ENCODE results near the gene CXCR4.
A peak's percentile ranks its signal among the peaks of the same experiment; 100 is the strongest.
"Not testable (repeated sequence)": the region's sequence is repeated elsewhere in the genome, so short reads cannot be mapped to it uniquely, and the experiment has no call there.

CXCR4 gene

DNA sequence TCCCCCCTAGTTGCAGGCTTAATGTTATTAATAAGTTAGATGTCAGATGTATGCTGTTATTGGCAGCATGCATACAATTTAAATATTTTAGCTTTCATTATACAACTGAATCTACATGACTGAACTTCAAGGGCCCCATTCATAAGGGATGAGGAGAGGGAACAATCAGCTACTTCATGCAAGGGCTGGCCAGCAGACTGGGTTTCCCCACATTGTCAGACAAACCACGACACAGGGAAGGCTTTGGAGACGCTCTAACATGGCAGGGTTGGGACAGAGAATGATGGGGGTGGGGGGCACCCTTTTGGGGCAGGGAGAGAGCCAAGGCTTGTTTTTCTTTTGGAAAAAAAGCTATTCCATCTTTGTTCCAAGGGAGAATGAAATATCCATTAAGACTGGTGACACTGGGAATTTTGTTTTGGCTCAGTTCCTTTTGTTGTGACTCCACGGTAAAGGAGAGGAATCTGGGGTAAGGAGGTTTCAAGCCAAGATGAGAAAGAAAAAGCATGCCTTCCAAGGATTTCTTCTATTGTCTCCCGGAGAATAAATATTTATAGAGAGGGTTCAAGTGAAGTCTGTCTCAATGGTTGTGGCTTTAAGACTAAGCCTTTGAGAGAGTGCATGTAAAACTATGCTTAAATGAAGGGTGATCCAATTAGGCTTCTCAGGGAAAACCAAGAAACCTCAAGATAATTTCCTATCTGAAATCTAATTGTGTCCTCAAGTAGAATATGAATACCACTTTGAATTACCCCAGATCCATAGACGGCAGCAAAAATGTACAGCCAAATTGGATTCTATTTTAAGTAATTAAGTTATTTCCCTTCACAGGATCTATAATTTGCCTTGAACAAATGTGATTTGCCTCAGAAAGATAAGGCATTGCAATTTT, 5.4 kb downstream of the CXCR4 start:
- peaks cover 63% of the 10 kb centered on the region for H3K36me3 Mint-ChIP-seq
- H3K9me3 Mint-ChIP-seq, result no peaks in the 10 kb centered on the region
- peak overlapping the region; percentile 18 for H3K27ac Mint-ChIP-seq
- peaks cover 33% of the 10 kb centered on the region for H3K4me1 Mint-ChIP-seq
- no peak for ATAC-seq
- H3K4me3 Mint-ChIP-seq, result no peak overlapping the region
- no peak for DNase-seq (ENCODE audit: low spot score in 2 of 2)

DNA sequence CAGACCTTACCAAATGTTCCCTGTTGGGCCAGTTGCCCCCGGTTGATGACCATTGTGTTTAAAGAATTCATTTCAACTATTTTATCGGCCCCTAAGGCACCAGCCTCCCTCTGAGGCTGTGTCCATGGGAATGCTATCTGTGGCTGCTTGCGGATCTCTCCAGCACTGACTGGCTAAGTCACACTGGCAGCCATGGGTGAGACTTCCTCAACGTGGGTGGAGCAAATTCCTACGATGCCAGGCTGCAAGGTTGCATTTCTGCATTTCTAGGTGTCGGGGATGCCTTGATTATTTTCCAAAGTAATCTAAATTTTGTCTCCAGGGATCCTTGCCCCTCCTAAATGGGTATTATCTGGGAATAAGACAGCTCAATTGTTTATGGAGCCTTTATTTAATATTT, 6.2 kb downstream of the CXCR4 start:
- Mint-ChIP-seq H3K36me3 (peaks cover 54% of the 10 kb centered on the region), H3K27ac (no peak overlapping the region), H3K9me3 (no peaks in the 10 kb centered on the region), H3K4me1 (peaks cover 33% of the 10 kb centered on the region), H3K4me3 (no peak overlapping the region)
- DNase-seq (ENCODE audit: low spot score in 2 of 2), result no peak
- no peak for ATAC-seq

DNA sequence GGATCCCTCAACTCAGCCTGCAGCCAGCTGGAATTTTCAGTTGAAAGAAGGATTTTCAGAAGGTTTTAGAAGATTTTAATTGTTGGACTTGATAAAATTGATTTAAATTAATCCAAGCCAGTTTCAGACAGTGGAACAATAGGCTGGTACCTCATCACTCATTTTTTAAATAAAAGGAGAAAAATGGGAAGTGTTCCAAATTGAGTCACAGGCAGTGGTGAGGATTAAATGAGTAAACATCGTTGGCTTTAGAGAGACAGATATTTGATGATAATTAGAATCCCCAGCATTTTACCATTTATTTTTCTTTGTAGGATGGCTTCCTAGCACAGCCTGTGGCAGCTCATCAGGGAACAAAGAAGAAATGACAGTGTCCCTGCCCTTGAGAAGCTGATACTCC, 7.4 kb downstream of the CXCR4 start:
- Mint-ChIP-seq H3K4me3 (no peak overlapping the region), H3K27ac (no peak overlapping the region), H3K4me1 (peaks cover 32% of the 10 kb centered on the region), H3K36me3 (peaks cover 42% of the 10 kb centered on the region), H3K9me3 (no peaks in the 10 kb centered on the region)
- ATAC-seq (no peak), DNase-seq (ENCODE audit: low spot score in 2 of 2) (no peak)

DNA sequence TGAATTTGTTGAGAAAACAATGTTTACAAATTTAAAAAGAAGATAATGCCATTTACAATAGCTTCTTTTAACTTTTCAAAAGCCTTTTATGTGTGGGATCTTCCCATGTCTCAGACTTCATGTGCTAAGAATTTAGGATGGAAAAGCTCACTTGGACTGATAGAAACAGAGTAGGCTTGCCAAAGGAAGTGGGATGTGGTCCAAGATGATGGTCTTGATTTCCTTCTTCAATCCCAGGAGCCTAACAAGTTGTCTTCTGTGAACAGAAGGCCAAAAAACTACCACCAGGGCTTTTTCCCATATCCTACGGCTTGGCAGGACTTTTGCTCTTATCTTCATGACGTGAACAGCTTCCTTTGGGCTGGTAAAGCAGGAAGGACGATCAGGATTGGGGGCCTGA, 9.5 kb downstream of the CXCR4 start:
- ATAC-seq (no peak), DNase-seq (ENCODE audit: low spot score in 2 of 2) (no peak)
- peaks cover 22% of the 10 kb centered on the region for H3K36me3 Mint-ChIP-seq
- no peak overlapping the region for H3K27ac Mint-ChIP-seq
- peaks cover 12% of the 10 kb centered on the region for H3K4me1 Mint-ChIP-seq
- no peak overlapping the region for H3K4me3 Mint-ChIP-seq
- H3K9me3 Mint-ChIP-seq, result no peaks in the 10 kb centered on the region

DNA sequence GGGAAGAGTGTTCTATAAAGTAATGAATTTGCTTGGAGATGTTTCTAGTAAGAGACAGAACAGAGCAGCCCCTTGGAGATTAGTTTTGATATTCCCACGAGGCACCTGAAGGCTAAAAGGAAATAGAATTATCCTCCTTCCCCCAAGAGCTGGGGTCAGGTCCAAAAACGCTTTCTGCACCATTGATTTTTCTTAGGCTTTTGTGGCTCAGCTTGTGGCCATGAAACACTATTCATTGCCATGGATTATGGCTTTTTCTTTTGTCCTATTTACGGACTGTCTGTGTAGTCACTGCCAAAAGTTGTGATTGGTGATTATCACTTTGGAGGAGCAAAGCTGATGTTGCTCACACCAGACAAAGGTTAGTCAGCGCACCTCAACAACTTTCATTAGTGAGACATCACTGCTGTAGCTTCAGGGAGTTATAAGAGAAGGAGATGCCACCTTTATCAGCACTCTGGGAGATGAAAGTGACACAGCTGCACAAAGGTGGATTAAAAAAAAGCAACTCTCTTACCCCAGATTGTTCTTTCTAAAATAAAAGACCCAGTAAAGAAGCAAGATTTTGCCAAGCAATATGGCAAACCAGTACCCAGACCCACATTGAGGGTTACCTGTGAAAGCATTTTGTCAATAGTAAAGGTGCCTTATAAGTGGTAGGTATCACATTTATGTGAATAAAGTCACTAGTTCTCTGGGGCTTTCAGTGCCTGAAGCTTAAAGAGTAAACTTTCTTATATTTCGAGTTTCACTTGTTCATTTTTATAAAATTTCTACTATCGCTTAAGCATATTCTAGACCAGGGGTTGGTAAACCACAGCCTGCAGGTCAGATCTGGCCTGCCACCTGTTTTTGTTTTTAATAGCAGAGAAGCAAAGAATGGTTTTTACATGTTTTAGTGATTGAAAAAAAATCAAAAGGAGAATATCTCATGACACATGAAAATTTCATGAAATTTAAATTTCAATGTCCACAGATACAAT, 10.6 kb downstream of the CXCR4 start:
- Mint-ChIP-seq H3K36me3 (peaks cover 11% of the 10 kb centered on the region), H3K4me1 (peaks cover 3% of the 10 kb centered on the region), H3K27ac (no peak overlapping the region), H3K9me3 (no peaks in the 10 kb centered on the region), H3K4me3 (no peak overlapping the region)
- ATAC-seq, result peak; percentile 60
- no peak for DNase-seq (ENCODE audit: low spot score in 2 of 2)

DNA sequence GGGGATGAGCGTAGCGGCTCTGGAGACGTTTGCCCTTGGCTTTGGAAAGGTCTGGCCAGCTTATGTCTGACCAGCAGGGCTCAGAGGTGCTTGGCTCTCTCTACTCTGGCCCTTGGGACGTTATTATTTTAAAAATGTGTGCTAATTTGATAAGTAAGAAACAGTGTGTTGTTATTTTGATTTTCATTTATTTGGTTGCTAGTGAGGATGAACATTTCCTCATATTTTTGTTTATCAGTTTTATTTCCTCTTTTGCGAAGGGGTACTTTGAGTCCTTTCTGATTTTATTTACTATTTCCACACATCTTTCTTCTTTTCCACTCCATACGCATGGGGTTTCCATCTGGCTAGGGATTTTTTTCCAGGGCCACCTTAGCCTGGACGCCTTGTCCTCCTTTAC, 11.4 kb downstream of the CXCR4 start:
- H3K4me3 Mint-ChIP-seq, result no peak overlapping the region

DNA sequence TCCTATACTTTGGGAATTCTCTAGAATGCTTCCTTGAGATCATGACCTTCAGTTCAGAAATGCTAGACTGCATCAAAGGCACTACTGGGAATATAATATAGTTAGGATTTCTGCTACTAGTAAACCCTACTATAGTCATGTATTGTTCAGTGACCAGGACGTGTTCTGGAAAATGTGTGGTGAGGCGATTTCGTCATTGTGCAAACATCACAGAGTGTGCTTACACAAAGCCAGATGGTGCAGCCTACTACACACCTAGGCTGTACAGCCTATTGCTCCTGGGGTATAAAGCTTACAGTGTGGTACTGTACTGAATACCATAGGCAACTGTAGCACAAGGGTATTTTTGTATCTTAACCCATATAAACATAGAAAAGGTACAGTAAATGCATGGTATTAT, 13.0 kb downstream of the CXCR4 start:
- H3K9me3 Mint-ChIP-seq, result peaks cover 4% of the 10 kb centered on the region
- no peak overlapping the region for H3K27ac Mint-ChIP-seq
- H3K4me3 Mint-ChIP-seq, result no peak overlapping the region

More for the DNA sequence above, 11.4 kb downstream of the CXCR4 start:
- H3K4me1 Mint-ChIP-seq, result no peaks in the 10 kb centered on the region
- ATAC-seq (no peak), DNase-seq (ENCODE audit: low spot score in 2 of 2) (no peak)
- H3K27ac Mint-ChIP-seq, result no peak overlapping the region
- no peaks in the 10 kb centered on the region for H3K9me3 Mint-ChIP-seq
- peaks cover 2% of the 10 kb centered on the region for H3K36me3 Mint-ChIP-seq

DNA sequence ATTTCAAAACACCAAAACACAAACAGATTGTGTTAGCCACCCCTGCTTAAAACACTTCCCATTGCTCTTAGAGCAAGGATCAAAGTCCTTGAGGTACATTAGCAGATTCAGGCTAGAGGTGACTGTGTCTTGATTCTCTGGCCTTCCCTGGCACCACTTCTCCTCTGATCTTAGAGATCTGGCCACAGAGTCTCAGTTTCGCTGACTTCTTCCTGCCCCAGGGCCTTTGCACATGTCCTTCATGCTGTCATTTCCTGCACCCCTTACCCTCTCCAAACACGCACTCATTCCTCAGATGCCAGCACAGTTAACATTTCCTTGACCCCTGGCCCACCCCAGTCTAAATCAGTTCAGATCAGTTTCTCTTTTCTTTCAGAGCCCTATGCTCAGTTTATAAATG, 16.9 kb downstream of the CXCR4 start:
- H3K4me1 Mint-ChIP-seq, result peaks cover 25% of the 10 kb centered on the region
- peaks cover 4% of the 10 kb centered on the region for H3K9me3 Mint-ChIP-seq
- DNase-seq (ENCODE audit: low spot score in 2 of 2), result no peak
- H3K4me3 Mint-ChIP-seq, result no peak overlapping the region
- peak; percentile 26 for ATAC-seq
- no peaks in the 10 kb centered on the region for H3K36me3 Mint-ChIP-seq
- peak overlapping the region; percentile 5 for H3K27ac Mint-ChIP-seq

More for the DNA sequence above, 13.0 kb downstream of the CXCR4 start:
- H3K36me3 Mint-ChIP-seq, result no peaks in the 10 kb centered on the region
- ATAC-seq (no peak), DNase-seq (ENCODE audit: low spot score in 2 of 2) (no peak)
- peaks cover 12% of the 10 kb centered on the region for H3K4me1 Mint-ChIP-seq

DNA sequence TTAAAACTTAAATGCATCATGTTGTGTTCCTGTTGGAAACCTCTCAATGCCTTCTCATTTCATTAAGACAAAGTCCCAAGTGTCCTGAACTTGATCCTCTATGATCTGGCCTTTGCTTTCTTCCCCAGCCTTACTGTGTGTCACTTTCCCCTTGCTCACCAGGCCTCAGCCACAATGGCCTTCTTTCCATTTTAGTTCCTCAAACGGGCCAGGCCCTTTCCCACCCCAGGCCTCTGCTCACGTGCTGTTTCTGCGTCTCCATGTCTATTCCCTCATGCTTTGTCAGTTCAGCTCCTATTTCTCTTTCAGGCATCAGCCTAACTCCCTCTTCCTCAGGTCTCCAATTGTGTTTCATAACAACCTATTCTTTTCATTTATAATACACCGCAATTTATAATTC, 19.5 kb downstream of the CXCR4 start:
- Mint-ChIP-seq H3K4me3 (no peak overlapping the region), H3K4me1 (peaks cover 25% of the 10 kb centered on the region), H3K9me3 (peaks cover 4% of the 10 kb centered on the region), H3K27ac (peak overlapping the region; percentile 53), H3K36me3 (no peaks in the 10 kb centered on the region)
- DNase-seq (ENCODE audit: low spot score in 2 of 2), result no peak
- ATAC-seq, result no peak

DNA sequence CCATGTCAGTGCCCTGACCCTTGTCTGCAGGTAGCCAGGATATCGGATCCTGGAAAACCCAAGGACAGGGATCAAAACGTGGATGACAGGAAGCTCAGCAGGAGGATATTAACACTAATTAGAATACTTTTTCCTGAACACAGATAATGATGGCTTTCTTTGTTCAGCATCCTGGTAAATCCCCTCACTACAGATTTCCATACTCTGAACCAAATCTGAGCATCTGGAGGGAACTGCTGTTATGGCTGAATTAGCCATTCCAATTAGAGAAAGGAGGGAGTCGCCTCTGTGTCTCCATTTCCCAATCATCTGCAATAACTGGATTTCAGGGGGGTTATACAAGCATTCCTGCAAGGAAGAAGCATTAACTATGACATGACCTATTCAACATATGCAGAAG, 24.4 kb downstream of the CXCR4 start:
- Mint-ChIP-seq H3K27ac (no peak overlapping the region), H3K4me3 (no peak overlapping the region), H3K9me3 (no peaks in the 10 kb centered on the region), H3K4me1 (peaks cover 11% of the 10 kb centered on the region), H3K36me3 (no peaks in the 10 kb centered on the region)
- no peak for ATAC-seq
- no peak for DNase-seq (ENCODE audit: low spot score in 2 of 2)

DNA sequence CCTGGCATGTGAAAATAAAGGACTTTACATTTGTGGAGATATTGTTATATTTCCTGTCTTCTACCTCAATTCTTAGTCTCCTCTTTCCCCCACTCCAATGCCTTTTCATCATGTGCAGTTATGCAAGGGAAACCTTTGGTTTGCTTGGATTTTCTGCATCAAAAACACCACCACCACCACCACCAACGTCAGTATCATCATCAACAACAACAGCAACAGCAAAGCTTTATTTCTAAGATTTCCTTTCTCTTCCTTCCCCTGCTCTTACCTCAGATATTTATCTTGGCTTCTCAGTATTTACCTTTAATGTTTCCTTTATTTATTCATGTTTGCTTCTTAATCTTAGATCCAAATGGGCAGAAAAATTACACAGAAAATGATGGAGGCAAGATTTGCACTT, 26.1 kb downstream of the CXCR4 start:
- DNase-seq (ENCODE audit: low spot score in 2 of 2) (no peak), ATAC-seq (no peak)
- H3K4me1 Mint-ChIP-seq, result no peaks in the 10 kb centered on the region
- H3K36me3 Mint-ChIP-seq, result no peaks in the 10 kb centered on the region
- no peaks in the 10 kb centered on the region for H3K9me3 Mint-ChIP-seq
- H3K4me3 Mint-ChIP-seq, result no peak overlapping the region
- peak overlapping the region; percentile 36 for H3K27ac Mint-ChIP-seq

DNA sequence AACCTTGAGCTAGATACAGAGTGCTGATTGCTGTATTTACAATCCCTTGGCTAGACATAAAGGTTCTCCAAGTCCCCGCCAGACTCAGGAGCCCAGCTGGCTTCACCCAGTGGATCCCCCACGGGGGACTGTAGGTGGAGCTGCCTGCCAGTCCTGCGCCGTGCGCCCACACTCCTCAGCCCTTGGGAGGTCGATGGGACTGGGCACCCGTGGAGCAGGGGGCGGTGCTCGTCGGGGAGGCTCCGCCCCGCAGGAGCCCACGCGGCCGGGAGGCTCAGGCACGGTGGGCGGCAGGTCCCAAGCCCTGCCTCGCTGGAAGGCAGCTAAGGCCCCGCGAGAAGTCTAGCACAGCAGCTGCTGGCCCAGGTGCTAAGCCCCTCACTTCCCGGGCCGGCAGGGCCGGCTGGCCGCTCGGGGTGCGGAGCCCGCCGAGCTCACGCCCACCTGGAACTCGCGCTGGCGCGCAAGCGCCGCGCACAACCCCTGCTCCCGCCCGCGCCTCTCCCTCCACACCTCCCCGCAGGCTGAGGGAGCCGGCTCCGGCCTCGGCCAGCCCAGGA, 30.0 kb downstream of the CXCR4 start:
- not testable (repeated sequence) for ATAC-seq; H3K4me1 Mint-ChIP-seq; H3K9me3 Mint-ChIP-seq; H3K36me3 Mint-ChIP-seq; H3K4me3 Mint-ChIP-seq; H3K27ac Mint-ChIP-seq; DNase-seq (ENCODE audit: low spot score in 2 of 2)

DNA sequence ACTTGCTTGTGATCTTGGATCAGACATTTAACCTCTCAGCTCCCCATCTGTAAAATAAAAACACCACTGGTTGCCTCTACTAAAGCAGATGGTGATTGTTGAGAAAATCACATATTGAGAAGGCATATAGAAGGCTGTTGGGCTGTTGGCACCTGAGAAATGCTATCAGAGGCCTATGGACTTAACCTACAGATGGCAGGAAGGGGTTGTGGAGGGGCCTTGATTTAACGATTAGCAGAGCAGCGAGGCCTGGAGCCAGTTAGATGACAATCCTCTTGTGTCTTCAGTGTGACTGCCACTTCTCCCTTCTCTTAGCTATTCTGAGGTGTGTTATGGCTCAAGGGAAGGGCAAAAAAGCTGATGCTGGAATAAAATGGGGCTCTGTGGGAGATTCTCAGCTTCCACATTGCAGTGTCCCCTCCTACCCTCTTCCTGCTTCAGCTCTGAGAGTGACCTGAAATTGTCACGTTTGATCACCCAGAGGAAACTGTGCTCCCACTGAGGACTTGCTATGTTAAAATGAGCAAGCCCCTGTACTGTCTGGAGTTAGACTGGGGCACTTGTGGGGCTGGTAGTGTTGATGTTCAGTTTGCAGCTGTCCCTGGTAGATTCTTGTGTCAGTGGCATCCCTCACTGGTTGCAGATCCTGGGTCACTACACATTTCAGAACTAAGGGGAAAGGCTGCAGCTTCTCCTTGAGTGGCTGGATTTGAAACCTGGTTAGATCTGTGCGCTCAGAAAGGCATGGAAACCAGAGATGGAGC, 31.5 kb downstream of the CXCR4 start:
- Mint-ChIP-seq H3K27ac (peak overlapping the region; percentile 67), H3K4me1 (no peaks in the 10 kb centered on the region), H3K36me3 (no peaks in the 10 kb centered on the region), H3K9me3 (no peaks in the 10 kb centered on the region), H3K4me3 (no peak overlapping the region)
- DNase-seq (ENCODE audit: low spot score in 2 of 2), result no peak
- no peak for ATAC-seq

DNA sequence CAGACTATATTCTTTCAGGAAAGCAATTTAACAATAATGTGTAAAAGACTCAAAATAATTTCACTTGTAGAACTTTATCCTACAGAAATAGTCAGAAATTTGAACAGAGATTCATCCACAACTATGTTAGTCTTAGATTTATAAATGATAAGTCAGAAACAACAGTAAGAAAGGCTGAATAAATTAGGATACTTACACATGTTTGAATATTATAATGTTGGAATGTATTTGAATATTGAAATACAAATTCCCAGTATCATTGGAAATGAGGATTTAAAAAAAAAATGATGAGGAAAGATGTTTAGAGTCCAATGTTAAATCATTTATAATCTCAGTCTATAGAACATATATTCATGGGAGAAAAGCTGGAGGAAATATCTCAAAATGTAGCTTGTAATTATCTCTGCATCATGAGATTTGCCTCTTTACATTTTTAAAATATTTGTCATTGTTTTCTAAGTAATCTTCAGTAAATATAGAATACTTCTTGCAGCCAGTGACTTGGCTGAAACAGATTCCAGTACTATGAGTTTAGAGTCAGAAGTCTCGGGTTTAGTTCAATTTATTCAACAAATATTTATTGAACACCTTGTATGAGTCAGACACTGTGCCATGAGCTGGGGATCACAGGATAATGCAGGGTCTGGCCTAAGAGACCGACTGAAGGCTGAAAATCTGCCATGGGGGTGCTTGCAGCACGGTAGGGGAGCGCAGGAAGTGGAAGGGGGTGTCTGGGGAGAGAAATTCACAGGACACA, 32.3 kb downstream of the CXCR4 start:
- Mint-ChIP-seq H3K27ac (peak overlapping the region; percentile 67), H3K36me3 (no peaks in the 10 kb centered on the region), H3K4me1 (no peaks in the 10 kb centered on the region), H3K9me3 (no peaks in the 10 kb centered on the region), H3K4me3 (no peak overlapping the region)
- DNase-seq (ENCODE audit: low spot score in 2 of 2) (no peak), ATAC-seq (no peak)

All from stimulated activated effector memory CD8-positive, alpha-beta T cell treated with anti-CD3 and anti-CD28 coated beads, Interleukin-12 subunit alpha, Interleukin-12 subunit beta, amount 100 ng/mL, for 72 hours (primary cell).